H9 (cell line): Measurements from ENCODE around the gene MARCHF9. TPM values are rescaled to one million over a fixed set of nuclear protein-coding genes. Genes with fewer than 3 reads are reported as not detected.

Experiments used
- DNase-seq: peaks from one replicate; pipeline ENCODE4 v3.0.0-alpha.2; 2017
- H2AFZ ChIP-seq: one replicate; pipeline ENCODE4 v1.6.1; 2013; ENCODE audit warnings: mild to moderate bottlenecking, low read length, control low read depth, moderate library complexity
- H2AK5ac ChIP-seq: 2 replicates; pipeline ENCODE4 v1.6.1; 2013; ENCODE audit warnings: low read length, control low read depth, mixed read lengths; ENCODE audit not compliant: insufficient read length
- H2BK120ac ChIP-seq: one replicate; pipeline ENCODE4 v1.6.1; 2013; ENCODE audit warnings: low read depth, mild to moderate bottlenecking, low read length, control low read depth, inconsistent platforms; ENCODE audit not compliant: poor library complexity, severe bottlenecking
- H2BK12ac ChIP-seq: 2 replicates; pipeline ENCODE4 v1.6.1; 2013; ENCODE audit warnings: low read length, control low read depth, mixed read lengths, low read depth; ENCODE audit not compliant: insufficient read length
- H2BK15ac ChIP-seq: 2 replicates; pipeline ENCODE4 v1.6.1; 2013; ENCODE audit warnings: low read depth, low read length, control low read depth
- H2BK20ac ChIP-seq: one replicate; pipeline ENCODE4 v1.6.1; 2013; ENCODE audit warnings: low read depth, mild to moderate bottlenecking, low read length, control low read depth, inconsistent platforms; ENCODE audit not compliant: poor library complexity, severe bottlenecking
- H2BK5ac ChIP-seq: 2 replicates; pipeline ENCODE4 v1.6.1; 2013; ENCODE audit warnings: low read length, control low read depth, mixed read lengths; ENCODE audit not compliant: insufficient read length
- H3K14ac ChIP-seq: 2 replicates; pipeline ENCODE4 v1.6.1; 2013; ENCODE audit warnings: low read length, control low read depth; ENCODE audit not compliant: insufficient read depth
- H3K18ac ChIP-seq: 2 replicates; pipeline ENCODE4 v1.6.1; 2013; ENCODE audit warnings: low read depth, mild to moderate bottlenecking, mixed read lengths, low read length, control low read depth; ENCODE audit not compliant: insufficient read length
- H3K23ac ChIP-seq: 2 replicates; pipeline ENCODE4 v1.6.1; 2013; ENCODE audit warnings: low read length, control low read depth, mixed read lengths, low read depth; ENCODE audit not compliant: insufficient read length
- H3K23me2 ChIP-seq: 2 replicates; pipeline ENCODE4 v1.6.1; 2013; ENCODE audit warnings: low read depth, mild to moderate bottlenecking, mixed read lengths, low read length, control low read depth; ENCODE audit not compliant: insufficient read length, poor library complexity, severe bottlenecking
- H3K27ac ChIP-seq: 2 replicates; pipeline ENCODE4 v1.5.1; 2013; ENCODE audit warnings: low read length, control low read depth, mixed read lengths, low read depth; ENCODE audit not compliant: insufficient read length
- H3K27me3 ChIP-seq: 2 replicates; pipeline ENCODE4 v1.6.1; 2013; ENCODE audit warnings: low read length, control low read depth, inconsistent platforms; ENCODE audit not compliant: insufficient read depth
- H3K4ac ChIP-seq: 2 replicates; pipeline ENCODE4 v1.6.1; 2013; ENCODE audit warnings: low read depth, mild to moderate bottlenecking, control low read depth, inconsistent platforms, low read length, moderate library complexity
- H3K4me1 ChIP-seq: 2 replicates; pipeline ENCODE4 v1.6.1; 2013; ENCODE audit warnings: low read length, control low read depth, inconsistent platforms; ENCODE audit not compliant: insufficient read depth
- H3K4me2 ChIP-seq: 2 replicates; pipeline ENCODE4 v1.6.1; 2013; ENCODE audit warnings: low read length, control low read depth, mixed read lengths; ENCODE audit not compliant: insufficient read length, insufficient read depth
- H3K56ac ChIP-seq: 2 replicates; pipeline ENCODE4 v1.6.1; 2013; ENCODE audit warnings: low read depth, mild to moderate bottlenecking, mixed read lengths, low read length, control low read depth; ENCODE audit not compliant: insufficient read length
- H3K79me1 ChIP-seq: 2 replicates; pipeline ENCODE4 v1.6.1; 2013; ENCODE audit warnings: low read depth, mild to moderate bottlenecking, moderate library complexity, low read length, control low read depth, inconsistent platforms; ENCODE audit not compliant: insufficient read depth, poor library complexity, severe bottlenecking
- H3K79me2 ChIP-seq: 2 replicates; pipeline ENCODE4 v1.6.1; 2013; ENCODE audit warnings: low read length, control low read depth, inconsistent platforms; ENCODE audit not compliant: insufficient read depth
- H3K9ac ChIP-seq: 2 replicates; pipeline ENCODE4 v1.6.1; 2013; ENCODE audit warnings: low read length, control low read depth, mixed read lengths; ENCODE audit not compliant: insufficient read length; ENCODE audit errors: extremely low read depth
- H3K9me3 ChIP-seq: one replicate; pipeline ENCODE4 v1.6.1; 2013; ENCODE audit warnings: low read depth, low read length, inconsistent platforms; ENCODE audit not compliant: control insufficient read depth
- H3T11ph ChIP-seq: one replicate; pipeline ENCODE4 v1.6.1; 2013; ENCODE audit warnings: mild to moderate bottlenecking, low read length, control low read depth, inconsistent platforms
- H4K20me1 ChIP-seq: one replicate; pipeline ENCODE4 v1.6.1; 2013; ENCODE audit not compliant: control insufficient read depth, insufficient read length, insufficient read depth
- H4K5ac ChIP-seq: 2 replicates; pipeline ENCODE4 v1.6.1; 2013; ENCODE audit warnings: low read depth, mild to moderate bottlenecking, mixed read lengths, low read length, control low read depth; ENCODE audit not compliant: insufficient read length
- H4K8ac ChIP-seq: replicated peaks from 2 replicates; pipeline ENCODE4 v1.6.1; 2013; ENCODE audit warnings: low read length, control low read depth, mixed read lengths, low read depth; ENCODE audit not compliant: insufficient read length
- H4K91ac ChIP-seq: 2 replicates; pipeline ENCODE4 v1.6.1; 2013; ENCODE audit warnings: low read depth, mild to moderate bottlenecking, moderate library complexity, mixed read lengths, low read length, control low read depth; ENCODE audit not compliant: insufficient read length
- H3K27ac Mint-ChIP-seq, 3 experiments: 2 replicates in 2 of 3; 3 replicates in 1 of 3; pipeline ENCODE4 v1.8.0; 2020 to 2021; ENCODE audit warnings: mixed read lengths in 3 of 3, mild to moderate bottlenecking in 1 of 3, moderate library complexity in 1 of 3
- H3K27me3 Mint-ChIP-seq: 2 replicates; pipeline ENCODE4 v1.8.0; 2021; ENCODE audit warnings: low read depth, mild to moderate bottlenecking, moderate library complexity, mixed read lengths
- H3K36me3 Mint-ChIP-seq, 3 experiments: 2 replicates in 2 of 3; 3 replicates in 1 of 3; pipeline ENCODE4 v1.8.0; 2020 to 2021; ENCODE audit warnings: low read depth in 3 of 3, mixed read lengths in 3 of 3; ENCODE audit not compliant: insufficient read depth in 1 of 3
- H3K4me1 Mint-ChIP-seq, 2 experiments: 2 replicates each; pipeline ENCODE4 v1.8.0; 2020; ENCODE audit warnings: mixed read lengths in 2 of 2
- H3K4me3 Mint-ChIP-seq, 2 experiments: 2 replicates in 1 of 2; 3 replicates in 1 of 2; pipeline ENCODE4 v1.8.0; 2020 to 2021; ENCODE audit warnings: mild to moderate bottlenecking in 2 of 2, mixed read lengths in 2 of 2, moderate library complexity in 1 of 2
- H3K9me3 Mint-ChIP-seq, 2 experiments: 2 replicates in 1 of 2; 3 replicates in 1 of 2; pipeline ENCODE4 v1.8.0; 2020; ENCODE audit warnings: mild to moderate bottlenecking in 2 of 2, mixed read lengths in 2 of 2, moderate library complexity in 1 of 2
- WGBS: extraction: QIAGEN DNeasy Blood & Tissue Kit; methylation state at CpG from one replicate; pipeline ENCODE4 v1.1.7; 2013; ENCODE audit warnings: missing lambda C conversion rate, low lambda C conversion rate, mixed read lengths; ENCODE audit not compliant: insufficient read length; ENCODE audit errors: extremely low coverage; 5-methylcytosine and 5-hydroxymethylcytosine counted together
- total RNA-seq: library from RNA; stranded (reverse); gene quantifications from 2 replicates; pipeline ENCODE4 v1.2.1, GENCODE V29; 2021
- TF ChIP-seq, protein P1 (sequence below): fragments of 200-600 bp; sonication (generic); conservative IDR thresholded peaks from 3 replicates; pipeline ENCODE4 v1.8.0; 2021; ENCODE audit warnings: antibody characterized with exemption, mild to moderate bottlenecking

MARCHF9 gene
- total RNA-seq, 1 experiment from 2014 or later = 20.5 TPM

DNA sequence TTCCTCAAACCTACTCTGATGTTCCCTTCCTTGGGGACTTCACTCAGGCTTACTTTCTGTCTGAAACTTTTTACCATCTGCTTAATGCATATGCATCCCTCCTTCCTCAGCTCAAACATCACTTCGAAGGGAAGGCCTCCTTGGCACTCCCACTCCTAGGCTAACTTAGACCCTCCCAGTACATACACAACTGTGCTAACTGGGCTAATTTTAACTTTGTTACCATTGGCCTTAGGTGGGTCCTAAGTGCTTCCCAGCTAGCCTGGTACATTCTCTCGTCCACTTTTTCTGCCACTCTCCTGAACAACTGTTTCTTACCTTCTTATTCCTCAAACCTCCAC lies 21.3 kb downstream of the MARCHF9 start:
- no peaks in the 10 kb centered on the region for H3K9me3 Mint-ChIP-seq
- peak overlapping the region in 1 of 2 experiments; percentile 7; a peak in 1 of 5 replicates for H3K4me3 Mint-ChIP-seq
- Histone ChIP-seq H4K5ac (no peak overlapping the region), H3K14ac (no peak overlapping the region), H2AK5ac (no peak overlapping the region), H2AFZ (no peak overlapping the region), H4K20me1 (no peaks in the 10 kb centered on the region), H2BK12ac (no peak overlapping the region), H3T11ph (no peak overlapping the region), H3K27me3 (no peaks in the 10 kb centered on the region), H2BK15ac (no peak overlapping the region), H3K23ac (no peak overlapping the region), H3K23me2 (peaks cover 8% of the 10 kb centered on the region), H3K4me2 (no peak overlapping the region), H3K79me2 (no peaks in the 10 kb centered on the region), H3K18ac (no peak overlapping the region), H2BK5ac (no peak overlapping the region), H3K56ac (no peak overlapping the region), H3K9ac (no peak overlapping the region), H4K8ac (no peak overlapping the region), H2BK20ac (no peak overlapping the region), H3K79me1 (no peaks in the 10 kb centered on the region), H3K4ac (no peak overlapping the region), H3K27ac (no peak overlapping the region), H3K9me3 (no peaks in the 10 kb centered on the region), H3K4me1 (no peaks in the 10 kb centered on the region), H2BK120ac (no peak overlapping the region), H4K91ac (no peak overlapping the region)
- peaks cover 7% of the 10 kb centered on the region; the same call in 1 of the 2 replicates for H3K27me3 Mint-ChIP-seq
- no peak for DNase-seq
- H3K36me3 Mint-ChIP-seq = peaks cover under 1 to 9% (median 3%) of the 10 kb centered on the region in 3 experiments; a peak in 3 of 7 replicates
- WGBS = no CpG with 5 or more reads among the region's 2 CpGs
- TF ChIP-seq, protein P1, sequence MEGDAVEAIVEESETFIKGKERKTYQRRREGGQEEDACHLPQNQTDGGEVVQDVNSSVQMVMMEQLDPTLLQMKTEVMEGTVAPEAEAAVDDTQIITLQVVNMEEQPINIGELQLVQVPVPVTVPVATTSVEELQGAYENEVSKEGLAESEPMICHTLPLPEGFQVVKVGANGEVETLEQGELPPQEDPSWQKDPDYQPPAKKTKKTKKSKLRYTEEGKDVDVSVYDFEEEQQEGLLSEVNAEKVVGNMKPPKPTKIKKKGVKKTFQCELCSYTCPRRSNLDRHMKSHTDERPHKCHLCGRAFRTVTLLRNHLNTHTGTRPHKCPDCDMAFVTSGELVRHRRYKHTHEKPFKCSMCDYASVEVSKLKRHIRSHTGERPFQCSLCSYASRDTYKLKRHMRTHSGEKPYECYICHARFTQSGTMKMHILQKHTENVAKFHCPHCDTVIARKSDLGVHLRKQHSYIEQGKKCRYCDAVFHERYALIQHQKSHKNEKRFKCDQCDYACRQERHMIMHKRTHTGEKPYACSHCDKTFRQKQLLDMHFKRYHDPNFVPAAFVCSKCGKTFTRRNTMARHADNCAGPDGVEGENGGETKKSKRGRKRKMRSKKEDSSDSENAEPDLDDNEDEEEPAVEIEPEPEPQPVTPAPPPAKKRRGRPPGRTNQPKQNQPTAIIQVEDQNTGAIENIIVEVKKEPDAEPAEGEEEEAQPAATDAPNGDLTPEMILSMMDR = no peak
- H3K27ac Mint-ChIP-seq = no peak overlapping the region
- H3K4me1 Mint-ChIP-seq = peaks cover 7 to 10% of the 10 kb centered on the region in 2 experiments; a peak in 3 of 4 replicates
